Osteoblast (primary cell): ENCODE data around the gene IL10RA. TPM values are rescaled to one million over a fixed set of nuclear protein-coding genes. Genes with fewer than 3 reads are reported as not detected.

ENCODE experiments used
- DNase-seq: peaks from one replicate; pipeline ENCODE4 v3.0.0; 2011; ENCODE audit warnings: low spot score, mixed read lengths; ENCODE audit not compliant: insufficient read length; ENCODE audit errors: missing footprints
- H2AFZ ChIP-seq: 2 replicates; pipeline ENCODE4 v1.6.0; 2011; ENCODE audit warnings: mild to moderate bottlenecking, low read length
- H3K27ac ChIP-seq: 2 replicates; pipeline ENCODE4 v1.5.1; 2011; ENCODE audit warnings: mild to moderate bottlenecking, low read depth, low read length, moderate library complexity
- H3K27me3 ChIP-seq: 2 replicates; pipeline ENCODE4 v1.6.0; 2012; ENCODE audit warnings: mild to moderate bottlenecking, control low read depth, inconsistent platforms, low read length, moderate library complexity; ENCODE audit not compliant: insufficient read depth
- H3K36me3 ChIP-seq: 2 replicates; pipeline ENCODE4 v1.5.1; 2011; ENCODE audit warnings: mild to moderate bottlenecking, low read length, control low read depth, moderate library complexity; ENCODE audit not compliant: insufficient read depth
- H3K4me1 ChIP-seq: 2 replicates; pipeline ENCODE4 v1.5.1; 2011; ENCODE audit warnings: mild to moderate bottlenecking, low read length, control low read depth, moderate library complexity; ENCODE audit not compliant: insufficient read depth
- H3K4me2 ChIP-seq: 2 replicates; pipeline ENCODE4 v1.6.0; 2011; ENCODE audit warnings: mild to moderate bottlenecking, low read length; ENCODE audit not compliant: insufficient read depth
- H3K4me3 ChIP-seq: fragments of 200-600 bp; sonication (generic); 3 replicates; pipeline ENCODE4 v1.5.1; 2012; ENCODE audit warnings: mild to moderate bottlenecking, low read length, inconsistent platforms; ENCODE audit not compliant: insufficient read depth
- H3K79me2 ChIP-seq: 2 replicates; pipeline ENCODE4 v1.6.0; 2012; ENCODE audit warnings: mild to moderate bottlenecking, low read length, control low read depth, inconsistent platforms; ENCODE audit not compliant: insufficient read depth
- H3K9me3 ChIP-seq: 2 replicates; pipeline ENCODE4 v1.5.1; 2011; ENCODE audit warnings: low read depth, low read length, control low read depth
- H4K20me1 ChIP-seq: 2 replicates; pipeline ENCODE4 v1.6.0; 2012; ENCODE audit warnings: mild to moderate bottlenecking, low read length, control low read depth; ENCODE audit not compliant: insufficient read depth
- CTCF ChIP-seq: IDR thresholded peaks from 2 replicates; pipeline ENCODE4 v1.5.1; 2011; ENCODE audit warnings: mild to moderate bottlenecking, low read depth, low read length, moderate library complexity; ENCODE audit errors: extremely low read depth
- total RNA-seq: library from RNA; depleted of rRNA; stranded (reverse); fragments of >200 nt; gene quantifications from 2 replicates; pipeline ENCODE4 v1.2.3, GENCODE V29; 2012

Gene IL10RA
- 1.1 TPM in 1 of 2 replicates, not detected in the other for total RNA-seq

GRCh38 chr11:117985953-117986887 is at the start of gene IL10RA:
Gene IL10RA, plus strand, starts transcription at chr11:117986394. Its CDS starts 74 bp downstream, at chr11:117986468.
- Histone ChIP-seq H3K27ac (no peak within 1 kb of the TSS), H3K79me2 (no peaks in the 10 kb centered on the region), H4K20me1 (no peaks in the 10 kb centered on the region), H3K4me3 (peak within 1 kb of the TSS; percentile 60), H3K9me3 (no peaks in the 10 kb centered on the region), H3K4me2 (peak within 1 kb of the TSS; percentile 57), H3K36me3 (no peaks in the 10 kb centered on the region), H3K27me3 (peaks cover 26% of the 10 kb centered on the region), H3K4me1 (no peaks in the 10 kb centered on the region), H2AFZ (peak within 1 kb of the TSS; percentile 65)
- peak; percentile 96 for DNase-seq
- no peak for TF ChIP-seq CTCF

- H3K79me2 ChIP-seq, result no peaks in the 10 kb centered on the region
- H3K4me2 ChIP-seq, result no peak overlapping the region
- H3K9me3 ChIP-seq, result no peaks in the 10 kb centered on the region
- H3K27ac ChIP-seq, result no peak overlapping the region
- no peak overlapping the region for H2AFZ ChIP-seq
- H3K36me3 ChIP-seq, result no peaks in the 10 kb centered on the region
- no peak overlapping the region for H3K4me3 ChIP-seq
- H3K4me1 ChIP-seq, result no peaks in the 10 kb centered on the region
- H3K27me3 ChIP-seq, result no peaks in the 10 kb centered on the region
- no peaks in the 10 kb centered on the region for H4K20me1 ChIP-seq
- DNase-seq, result no peak
- TF ChIP-seq CTCF, result no peak
Measured at GRCh38 chr11:117936973-117937372, 49.2 kb upstream of the IL10RA start.

GRCh38 chr11:117940736-117941135 is 45.5 kb upstream of the IL10RA start:
- H3K36me3 ChIP-seq, result no peaks in the 10 kb centered on the region
- H3K9me3 ChIP-seq, result no peaks in the 10 kb centered on the region
- H3K79me2 ChIP-seq, result no peaks in the 10 kb centered on the region
- no peak overlapping the region for H3K4me2 ChIP-seq
- H3K4me1 ChIP-seq, result no peaks in the 10 kb centered on the region
- DNase-seq, result no peak
- no peaks in the 10 kb centered on the region for H3K27me3 ChIP-seq
- H3K27ac ChIP-seq, result no peak overlapping the region
- no peak for TF ChIP-seq CTCF
- no peaks in the 10 kb centered on the region for H4K20me1 ChIP-seq
- H3K4me3 ChIP-seq, result no peak overlapping the region
- no peak overlapping the region for H2AFZ ChIP-seq

- DNase-seq, result peak; percentile 34
- H3K36me3 ChIP-seq, result no peaks in the 10 kb centered on the region
- no peak overlapping the region for H3K27ac ChIP-seq
- H2AFZ ChIP-seq, result no peak overlapping the region
- H3K4me1 ChIP-seq, result no peaks in the 10 kb centered on the region
- H3K79me2 ChIP-seq, result no peaks in the 10 kb centered on the region
- no peak overlapping the region for H3K4me2 ChIP-seq
- no peaks in the 10 kb centered on the region for H3K27me3 ChIP-seq
- H3K9me3 ChIP-seq, result no peaks in the 10 kb centered on the region
- TF ChIP-seq CTCF, result no peak
- H4K20me1 ChIP-seq, result no peaks in the 10 kb centered on the region
- no peak overlapping the region for H3K4me3 ChIP-seq
Measured at GRCh38 chr11:117941163-117941707, 45.0 kb upstream of the IL10RA start.
